GM19043 (cell line): ENCODE results near the gene ANKRD16.
A peak's percentile ranks its signal among the peaks of the same experiment; 100 is the strongest.
"Not testable (repeated sequence)": the region's sequence is repeated elsewhere in the genome, so short reads cannot be mapped to it uniquely, and the experiment has no call there.

Source experiments
- ATAC-seq: cut with Tn5 transposase; IDR thresholded peaks from one replicate; pipeline ENCODE4 v1.9.1; 2021; ENCODE audit warnings: low read depth; ENCODE audit not compliant: unreplicated experiment

The ANKRD16 gene

DNA sequence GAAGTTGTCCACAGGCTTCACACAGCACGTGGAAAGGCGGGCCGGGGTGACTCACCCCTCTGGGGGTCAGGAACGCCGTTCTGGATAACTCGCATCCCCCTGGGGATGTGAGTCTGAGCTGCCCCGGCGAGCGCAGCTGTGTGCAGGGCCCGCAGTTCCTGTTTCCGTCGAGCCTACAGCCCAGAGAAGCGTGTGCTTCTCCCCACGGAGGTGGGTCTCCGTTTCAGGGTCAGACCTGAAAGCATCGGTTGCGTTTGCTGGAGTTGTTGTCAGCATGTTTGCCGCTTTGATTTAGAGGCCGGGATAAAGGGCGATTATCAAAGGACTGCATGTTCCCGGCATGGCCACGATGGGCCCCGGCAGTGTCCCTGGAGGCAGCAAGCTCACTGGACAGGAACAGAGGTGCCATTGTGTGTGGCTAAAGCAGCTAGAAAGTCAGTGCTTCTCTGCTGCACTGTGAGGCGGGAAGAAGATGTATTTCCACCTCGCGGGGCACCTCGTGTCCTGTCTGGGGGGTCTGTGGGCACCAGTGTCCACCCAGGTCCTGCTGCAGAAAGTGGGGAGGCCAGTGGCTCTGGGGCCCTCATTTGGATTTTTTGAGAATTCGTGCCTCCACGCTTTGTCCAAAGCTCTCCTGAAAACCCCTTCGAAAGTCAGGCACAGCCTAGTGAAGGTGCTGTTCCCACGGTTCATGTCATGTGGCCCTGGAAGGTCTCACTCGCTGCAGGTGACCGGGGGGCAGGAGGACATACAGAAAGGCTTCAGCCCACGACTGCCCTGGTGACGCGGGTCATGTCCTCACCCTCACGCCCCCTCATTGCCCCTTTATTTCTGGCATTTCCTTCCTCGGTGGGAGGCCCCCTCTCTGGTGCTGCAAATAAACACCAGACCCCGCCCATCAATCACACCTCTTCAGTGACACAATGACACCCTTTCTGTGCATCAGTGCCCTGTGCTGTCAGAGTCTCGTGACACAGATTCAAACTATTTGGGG is 49.1 kb downstream of the ANKRD16 start:
- ATAC-seq = peak; percentile 93

- ATAC-seq = not testable (repeated sequence)
Measured at GRCh38 chr10:5836181-5836580, 53.5 kb downstream of the ANKRD16 start.

- no peak for ATAC-seq
Measured at GRCh38 chr10:5835446-5836095, 54.1 kb downstream of the ANKRD16 start.

- no peak for ATAC-seq
Measured at GRCh38 chr10:5833814-5834213, 55.9 kb downstream of the ANKRD16 start.

GRCh38 chr10:5832946-5833345 is 56.7 kb downstream of the ANKRD16 start:
- ATAC-seq = no peak

DNA sequence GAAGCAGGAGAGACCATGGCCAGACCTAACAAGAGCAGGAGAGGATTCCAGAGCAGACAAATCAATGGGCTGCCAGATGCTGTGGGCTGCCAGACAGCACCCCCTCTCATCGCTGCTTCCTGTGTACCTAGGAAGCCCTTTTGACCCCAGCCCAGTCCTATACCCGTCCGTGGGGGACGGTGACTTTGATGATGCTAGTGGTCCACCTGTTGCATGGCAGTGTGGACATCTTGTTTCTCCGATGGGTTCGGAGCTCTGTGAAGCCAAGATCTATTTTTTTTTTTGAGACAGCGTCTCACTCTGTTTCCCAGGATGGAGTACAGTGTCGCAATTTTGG is 58.3 kb downstream of the ANKRD16 start:
- ATAC-seq = no peak

GRCh38 chr10:5830629-5831445 is 58.9 kb downstream of the ANKRD16 start:
- ATAC-seq = no peak

GRCh38 chr10:5829267-5829666 is 60.4 kb downstream of the ANKRD16 start:
- ATAC-seq = no peak

DNA sequence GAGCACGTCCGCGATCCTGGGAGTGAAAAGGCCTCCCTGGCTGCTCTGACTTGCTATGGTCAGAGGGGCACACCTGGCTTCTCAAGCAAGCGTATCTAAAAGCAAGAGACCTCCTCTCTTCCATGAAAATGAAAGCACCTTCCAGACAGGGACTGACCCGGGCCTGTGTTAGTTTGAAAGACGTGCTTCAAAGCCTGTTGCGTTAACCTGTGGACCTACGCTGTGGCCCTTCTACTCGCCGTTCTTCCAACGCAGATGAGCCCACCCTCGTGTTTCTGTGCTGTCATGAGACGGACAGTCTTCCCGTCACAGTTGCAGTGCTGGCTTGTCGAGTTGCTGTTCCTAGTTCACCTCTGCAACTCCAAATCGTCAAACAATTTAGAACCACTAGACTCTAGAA is 61.0 kb downstream of the ANKRD16 start:
- ATAC-seq = no peak

GRCh38 chr10:5827841-5828240 is 61.9 kb downstream of the ANKRD16 start:
- ATAC-seq = no peak

GRCh38 chr10:5826511-5826910 is 63.2 kb downstream of the ANKRD16 start:
- ATAC-seq = not testable (repeated sequence)

DNA sequence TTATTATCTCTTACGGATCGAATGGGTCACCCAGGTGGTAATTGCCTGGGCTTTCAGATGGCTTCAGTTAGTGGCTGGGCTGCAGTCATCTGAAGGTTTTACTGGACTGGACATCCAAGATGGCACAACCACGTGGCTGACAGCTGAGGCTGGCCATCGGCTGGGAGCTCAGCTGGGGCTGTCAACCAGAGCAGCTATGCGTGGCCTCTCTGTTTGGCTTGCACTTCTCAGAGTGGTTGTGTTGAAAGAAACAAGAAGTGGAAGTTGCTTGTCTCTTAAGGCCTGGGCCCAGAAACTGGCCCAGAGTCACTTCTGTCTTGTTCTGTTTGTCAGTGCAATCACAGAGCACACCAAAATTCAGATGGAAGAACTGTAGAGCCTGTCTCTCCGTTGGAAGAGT is 70.8 kb downstream of the ANKRD16 start:
- ATAC-seq = peak; percentile 47

DNA sequence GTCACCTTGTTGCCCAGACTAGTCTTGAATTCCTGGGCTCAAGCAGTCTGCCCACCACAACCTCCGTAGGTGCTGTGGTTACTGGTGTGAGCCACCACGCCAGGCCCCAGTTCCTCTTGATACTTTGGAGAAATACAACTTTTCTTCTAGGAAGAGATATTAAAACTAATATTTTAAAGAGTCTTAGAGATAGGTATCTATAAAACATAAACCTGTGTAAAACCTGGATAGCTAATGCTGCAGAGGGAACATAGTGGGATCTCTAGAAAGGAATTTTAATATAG is 71.7 kb downstream of the ANKRD16 start:
- no peak for ATAC-seq

DNA sequence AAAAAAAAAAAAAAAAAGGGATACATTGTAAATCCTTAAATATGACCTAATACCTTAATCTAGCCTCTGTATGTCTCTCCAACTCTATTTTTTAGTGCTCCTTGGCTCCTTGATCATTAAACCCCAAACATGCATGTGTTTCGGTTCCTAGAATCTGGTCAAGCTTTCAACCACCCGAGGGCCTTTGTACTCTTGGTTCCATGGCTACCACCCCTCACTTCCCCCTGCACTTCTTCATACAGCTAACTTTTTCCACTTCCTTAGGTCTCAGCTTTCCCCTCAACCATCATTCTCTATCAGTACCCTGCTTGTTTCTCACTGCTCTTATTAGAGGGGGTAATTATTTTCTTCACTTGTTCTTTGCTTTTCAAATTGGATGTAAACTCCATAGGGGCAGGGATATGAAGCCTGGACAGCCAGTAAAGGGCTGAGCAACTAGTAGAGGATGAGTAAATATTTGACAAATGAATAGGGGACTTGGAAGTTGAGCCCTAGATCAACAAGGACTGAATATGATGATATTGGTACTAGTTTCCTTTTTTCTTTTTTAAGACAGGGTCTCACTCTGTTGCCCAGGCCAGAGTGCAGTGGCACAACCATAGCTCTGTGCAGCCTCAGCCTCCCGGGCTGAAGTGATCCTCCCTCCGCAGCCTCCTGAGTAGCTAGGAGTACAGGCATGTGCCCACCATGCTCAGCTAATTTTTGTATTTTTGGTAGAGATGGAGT is 72.2 kb downstream of the ANKRD16 start:
- ATAC-seq = peak; percentile 23

- no peak for ATAC-seq
Measured at GRCh38 chr10:5816170-5816569, 73.5 kb downstream of the ANKRD16 start.

- ATAC-seq = no peak
Measured at GRCh38 chr10:5814110-5815107, 75.3 kb downstream of the ANKRD16 start.

- ATAC-seq = peak; percentile 72
Measured at GRCh38 chr10:5813341-5814109, 76.2 kb downstream of the ANKRD16 start, which contains the start of gene GDI2. Gene GDI2 (minus strand): TSS chr10:5813434. CDS start chr10:5813258, 176 bp downstream.

- ATAC-seq = peak; percentile 9
Measured at GRCh38 chr10:5813091-5813340, 76.7 kb downstream of the ANKRD16 start.
